ENCODE results near the gene PPP1R18. TPM values are rescaled to one million over a fixed set of nuclear protein-coding genes. Genes with fewer than 3 reads are reported as not detected.

Gene PPP1R18
- total RNA-seq, 1 experiment from 2014 or later = 33.6 TPM

- no peak for DNase-seq (ENCODE audit: low read depth, low spot score)
- Histone ChIP-seq H3K9me3 (ENCODE audit: control insufficient read depth in 1 of 2, insufficient read depth in 1 of 2, low read depth in 1 of 2, low read length in 2 of 2) (no peaks in the 10 kb centered on the region), H4K20me1 (ENCODE audit: insufficient read depth) (no peaks in the 10 kb centered on the region), H3K4me2 (ENCODE audit: low read length) (no peak overlapping the region), H3K9ac (ENCODE audit: low read length) (no peak overlapping the region), H3K4me3 (replicated peaks in 1 of 2; ENCODE audit: low read depth in 1 of 2, low read length in 2 of 2) (no peak overlapping the region), H3K36me3 (ENCODE audit: control insufficient read depth in 1 of 2, insufficient read depth in 2 of 2, low read length in 2 of 2) (peaks cover 10 to 11% of the 10 kb centered on the region in 2 experiments; a peak in 3 of 4 replicates), H3K27ac (ENCODE audit: low read depth, low read length) (no peak overlapping the region), H3K4me1 (ENCODE audit: control insufficient read depth in 1 of 2, insufficient read depth in 2 of 2, low read length in 2 of 2) (peaks cover 4 to 10% of the 10 kb centered on the region in 2 experiments; a peak in 3 of 4 replicates), H2AFZ (ENCODE audit: low read depth, low read length, poor library complexity, severe bottlenecking) (no peak overlapping the region), H3K27me3 (ENCODE audit: insufficient read depth, low read length) (no peaks in the 10 kb centered on the region), H3K9me2 (ENCODE audit: insufficient read depth) (no peaks in the 10 kb centered on the region), H3K79me2 (ENCODE audit: insufficient read depth, low read length) (no peaks in the 10 kb centered on the region)
- POLR2A ChIA-PET = no interaction called here
- intact Hi-C loops (cut with micrococcal nuclease) = no loop called here
- no peak for TF ChIP-seq POLR2A (IDR thresholded peaks at IDR 0.05; ENCODE audit: borderline replicate concordance, extremely low read depth, insufficient read depth, insufficient read length)
- TF ChIP-seq, protein P1, sequence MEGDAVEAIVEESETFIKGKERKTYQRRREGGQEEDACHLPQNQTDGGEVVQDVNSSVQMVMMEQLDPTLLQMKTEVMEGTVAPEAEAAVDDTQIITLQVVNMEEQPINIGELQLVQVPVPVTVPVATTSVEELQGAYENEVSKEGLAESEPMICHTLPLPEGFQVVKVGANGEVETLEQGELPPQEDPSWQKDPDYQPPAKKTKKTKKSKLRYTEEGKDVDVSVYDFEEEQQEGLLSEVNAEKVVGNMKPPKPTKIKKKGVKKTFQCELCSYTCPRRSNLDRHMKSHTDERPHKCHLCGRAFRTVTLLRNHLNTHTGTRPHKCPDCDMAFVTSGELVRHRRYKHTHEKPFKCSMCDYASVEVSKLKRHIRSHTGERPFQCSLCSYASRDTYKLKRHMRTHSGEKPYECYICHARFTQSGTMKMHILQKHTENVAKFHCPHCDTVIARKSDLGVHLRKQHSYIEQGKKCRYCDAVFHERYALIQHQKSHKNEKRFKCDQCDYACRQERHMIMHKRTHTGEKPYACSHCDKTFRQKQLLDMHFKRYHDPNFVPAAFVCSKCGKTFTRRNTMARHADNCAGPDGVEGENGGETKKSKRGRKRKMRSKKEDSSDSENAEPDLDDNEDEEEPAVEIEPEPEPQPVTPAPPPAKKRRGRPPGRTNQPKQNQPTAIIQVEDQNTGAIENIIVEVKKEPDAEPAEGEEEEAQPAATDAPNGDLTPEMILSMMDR (IDR thresholded peaks at IDR 0.05 in 2 of 3, conservative IDR thresholded peaks at IDR 0.05 in 1 of 3; ENCODE audit: borderline replicate concordance in 1 of 3, insufficient read depth in 1 of 3, low read depth in 2 of 3, low read length in 2 of 3) = no peak
- TF ChIP-seq FOSL1 (IDR thresholded peaks at IDR 0.05; ENCODE audit: low read depth) = no peak
- no peak for TF ChIP-seq SP1 (IDR thresholded peaks at IDR 0.05; ENCODE audit: low read depth)
- TF ChIP-seq, protein P2, sequence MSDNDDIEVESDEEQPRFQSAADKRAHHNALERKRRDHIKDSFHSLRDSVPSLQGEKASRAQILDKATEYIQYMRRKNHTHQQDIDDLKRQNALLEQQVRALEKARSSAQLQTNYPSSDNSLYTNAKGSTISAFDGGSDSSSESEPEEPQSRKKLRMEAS (IDR thresholded peaks at IDR 0.05) = no peak
- no peak for TF ChIP-seq ELF1 (IDR thresholded peaks at IDR 0.05; ENCODE audit: borderline replicate concordance, low read depth)
- no peak for TF ChIP-seq TCF7L2 (IDR thresholded peaks at IDR 0.05; ENCODE audit: borderline replicate concordance, extremely low read depth, insufficient read depth, insufficient read length)
- TF ChIP-seq ZNF274 (IDR thresholded peaks at IDR 0.05; ENCODE audit: low read depth, low read length) = no peak
- no peak for TF ChIP-seq JUND (IDR thresholded peaks at IDR 0.05)
- no peak for TF ChIP-seq EGR1 (IDR thresholded peaks at IDR 0.05; ENCODE audit: low read depth)
- no peak for TF ChIP-seq ZBTB33 (IDR thresholded peaks at IDR 0.05; ENCODE audit: extremely low read depth, insufficient replicate concordance, low read length)
- TF ChIP-seq RAD21 (IDR thresholded peaks at IDR 0.05; ENCODE audit: low read depth) = no peak
- RAD21 ChIA-PET (ENCODE audit: low non-redundant PET in 1 of 2, low total read pairs in 2 of 2, uncharacterized antibody in 2 of 2, unreplicated experiment in 2 of 2) = no interaction called here
- ATAC-seq = no peak
- BruUV-seq (replicated peaks) = no TSS peak
- CTCF ChIA-PET = no interaction called here
These were observed 19.2 kb upstream of the PPP1R18 start for GRCh38 chr6:30705620-30706019.

All from HCT116 (cell line).